OCI-LY1 (cell line): ENCODE results near the gene ZNF462.

Source experiments
- EZH2 ChIP-seq: fragments of 200-600 bp; sonication (generic), shearing (Covaris generic); IDR thresholded peaks from 2 replicates; pipeline ENCODE4 v1.8.0; 2017; ENCODE audit warnings: borderline replicate concordance, mixed run types, mild to moderate bottlenecking, antibody characterized with exemption, low read length, moderate library complexity, mixed read lengths
- TF ChIP-seq, protein P1 (sequence below): fragments of 200-600 bp; sonication (generic), shearing (Covaris generic); IDR thresholded peaks from 2 replicates; pipeline ENCODE4 v1.5.1; 2017; ENCODE audit warnings: mild to moderate bottlenecking, antibody characterized with exemption, low read length, moderate library complexity, mixed read lengths

DNA sequence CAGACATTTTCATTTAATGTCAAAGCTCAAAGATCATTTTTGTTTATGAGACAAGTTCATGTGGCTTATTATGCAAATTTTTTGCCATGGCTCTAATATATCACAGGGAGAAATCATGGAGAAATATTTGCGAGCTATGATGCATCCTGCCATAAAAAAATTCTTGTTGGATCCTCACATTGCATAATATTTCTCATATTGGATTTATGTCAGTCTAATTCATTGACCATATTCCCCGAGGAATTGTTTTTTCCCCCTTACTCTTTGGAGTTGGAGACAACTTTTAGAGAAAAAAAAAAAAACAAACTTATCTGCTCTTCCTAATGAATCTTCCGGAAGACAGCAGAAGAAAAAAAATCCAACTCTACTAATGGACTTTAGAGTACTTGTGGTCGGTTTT, 4.3 kb downstream of the ZNF462 start:
- TF ChIP-seq, protein P1, sequence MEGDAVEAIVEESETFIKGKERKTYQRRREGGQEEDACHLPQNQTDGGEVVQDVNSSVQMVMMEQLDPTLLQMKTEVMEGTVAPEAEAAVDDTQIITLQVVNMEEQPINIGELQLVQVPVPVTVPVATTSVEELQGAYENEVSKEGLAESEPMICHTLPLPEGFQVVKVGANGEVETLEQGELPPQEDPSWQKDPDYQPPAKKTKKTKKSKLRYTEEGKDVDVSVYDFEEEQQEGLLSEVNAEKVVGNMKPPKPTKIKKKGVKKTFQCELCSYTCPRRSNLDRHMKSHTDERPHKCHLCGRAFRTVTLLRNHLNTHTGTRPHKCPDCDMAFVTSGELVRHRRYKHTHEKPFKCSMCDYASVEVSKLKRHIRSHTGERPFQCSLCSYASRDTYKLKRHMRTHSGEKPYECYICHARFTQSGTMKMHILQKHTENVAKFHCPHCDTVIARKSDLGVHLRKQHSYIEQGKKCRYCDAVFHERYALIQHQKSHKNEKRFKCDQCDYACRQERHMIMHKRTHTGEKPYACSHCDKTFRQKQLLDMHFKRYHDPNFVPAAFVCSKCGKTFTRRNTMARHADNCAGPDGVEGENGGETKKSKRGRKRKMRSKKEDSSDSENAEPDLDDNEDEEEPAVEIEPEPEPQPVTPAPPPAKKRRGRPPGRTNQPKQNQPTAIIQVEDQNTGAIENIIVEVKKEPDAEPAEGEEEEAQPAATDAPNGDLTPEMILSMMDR = no peak
- TF ChIP-seq EZH2 = no peak
